NCI-H128 (cell line): ENCODE data around the gene LTBP3.
A peak's percentile ranks its signal among the peaks of the same experiment; 100 is the strongest.
"Not testable (repeated sequence)": the region's sequence is repeated elsewhere in the genome, so short reads cannot be mapped to it uniquely, and the experiment has no call there.

Source experiments
- DNase-seq: peaks from one replicate; lab custom pipeline; 2025; ENCODE audit not compliant: unreplicated experiment; lab: John Stamatoyannopoulos, UW

Gene LTBP3

GRCh38 chr11:65518941-65519549 is 39.1 kb downstream of the LTBP3 start:
- DNase-seq = not testable (repeated sequence)

- DNase-seq = no peak
Observed at GRCh38 chr11:65516135-65516968, 41.8 kb downstream of the LTBP3 start.

GRCh38 chr11:65512311-65512710 is 45.8 kb downstream of the LTBP3 start:
- not testable (repeated sequence) for DNase-seq

- no peak for DNase-seq
Observed at GRCh38 chr11:65506772-65507505, 51.2 kb downstream of the LTBP3 start.

- DNase-seq = no peak
Observed at GRCh38 chr11:65506290-65506771, 51.8 kb downstream of the LTBP3 start.

- no peak for DNase-seq
Observed at GRCh38 chr11:65505466-65506289, 52.5 kb downstream of the LTBP3 start.

- no peak for DNase-seq
Observed at GRCh38 chr11:65504674-65505465, 53.3 kb downstream of the LTBP3 start.

GRCh38 chr11:65503949-65504673 is 54.0 kb downstream of the LTBP3 start:
- DNase-seq = no peak

- no peak for DNase-seq
Observed at GRCh38 chr11:65503368-65503948, 54.7 kb downstream of the LTBP3 start.

- no peak for DNase-seq
Observed at GRCh38 chr11:65502555-65503367, 55.4 kb downstream of the LTBP3 start.

GRCh38 chr11:65502274-65502554 is 55.9 kb downstream of the LTBP3 start:
- DNase-seq = no peak

GRCh38 chr11:65501472-65502273 is 56.5 kb downstream of the LTBP3 start:
- DNase-seq = no peak

- DNase-seq = no peak
Observed at GRCh38 chr11:65501186-65501471, 57.0 kb downstream of the LTBP3 start.

GRCh38 chr11:65500387-65501185 is 57.6 kb downstream of the LTBP3 start:
- no peak for DNase-seq

- no peak for DNase-seq
Observed at GRCh38 chr11:65499713-65500386, 58.3 kb downstream of the LTBP3 start.

- peak; percentile 91 for DNase-seq
Observed at GRCh38 chr11:65498977-65499712, 59.0 kb downstream of the LTBP3 start, which contains the start of gene MALAT1. TSS of gene MALAT1 (plus strand) at chr11:65499045.
